WTC11 (cell line): ENCODE results near the gene KRT79.

Experiments used
- ATF2 ChIP-seq: sonication (generic); formaldehyde crosslinking; IDR thresholded peaks from 2 replicates; pipeline ENCODE4 v1.8.1; 2022; ENCODE audit warnings: low read depth, missing genetic modification reagents, borderline replicate concordance
- ATF3 ChIP-seq: sonication (generic); formaldehyde crosslinking; conservative IDR thresholded peaks from 2 replicates; pipeline ENCODE4 v1.8.1; 2022; ENCODE audit warnings: mild to moderate bottlenecking, missing genetic modification reagents
- CREM ChIP-seq: sonication (generic); formaldehyde crosslinking; IDR thresholded peaks from 2 replicates; pipeline ENCODE4 v1.8.1; 2022; ENCODE audit warnings: mild to moderate bottlenecking, missing genetic modification reagents, moderate library complexity
- CTCF ChIP-seq: fragments of 200-600 bp; IDR thresholded peaks from 2 replicates; pipeline ENCODE4 v1.8.0; 2022; ENCODE audit warnings: antibody characterized with exemption
- KAT7 ChIP-seq: sonication (generic); formaldehyde crosslinking; IDR thresholded peaks from 2 replicates; pipeline ENCODE4 v1.8.1; 2023; ENCODE audit warnings: missing genetic modification reagents, mild to moderate bottlenecking, borderline replicate concordance
- RELA ChIP-seq: sonication (generic); formaldehyde crosslinking; IDR thresholded peaks from 2 replicates; pipeline ENCODE4 v1.8.1; 2022; ENCODE audit warnings: missing genetic modification reagents, mild to moderate bottlenecking, borderline replicate concordance
- ZNF232 ChIP-seq: sonication (generic); formaldehyde crosslinking; IDR thresholded peaks from 2 replicates; pipeline ENCODE4 v1.8.0; 2022; ENCODE audit warnings: mild to moderate bottlenecking, missing genetic modification reagents
- ZNF423 ChIP-seq: fragments of 250-450 bp; sonication (Bioruptor Pico); IDR thresholded peaks from 2 replicates; pipeline ENCODE4 v2.1.2; 2022; ENCODE audit warnings: mild to moderate bottlenecking, moderate library complexity
- ZNF512 ChIP-seq: sonication (generic); formaldehyde crosslinking; IDR thresholded peaks from 2 replicates; pipeline ENCODE4 v1.8.1; 2022; ENCODE audit warnings: missing genetic modification reagents, borderline replicate concordance

- TF ChIP-seq CTCF = no peak
- TF ChIP-seq ZNF232 (CRISPR knock-in tag) = no peak
- TF ChIP-seq ATF3 = no peak
- no peak for TF ChIP-seq ZNF512
- TF ChIP-seq ATF2 = no peak
- no peak for TF ChIP-seq CREM
- no peak for TF ChIP-seq RELA
- no peak for TF ChIP-seq ZNF423
- no peak for TF ChIP-seq KAT7 (CRISPR knock-in tag)
Measured at GRCh38 chr12:52784909-52785308, 49.2 kb downstream of the KRT79 start.
